Measurements from ENCODE around the gene LDLRAD1.

The LDLRAD1 gene

DNA sequence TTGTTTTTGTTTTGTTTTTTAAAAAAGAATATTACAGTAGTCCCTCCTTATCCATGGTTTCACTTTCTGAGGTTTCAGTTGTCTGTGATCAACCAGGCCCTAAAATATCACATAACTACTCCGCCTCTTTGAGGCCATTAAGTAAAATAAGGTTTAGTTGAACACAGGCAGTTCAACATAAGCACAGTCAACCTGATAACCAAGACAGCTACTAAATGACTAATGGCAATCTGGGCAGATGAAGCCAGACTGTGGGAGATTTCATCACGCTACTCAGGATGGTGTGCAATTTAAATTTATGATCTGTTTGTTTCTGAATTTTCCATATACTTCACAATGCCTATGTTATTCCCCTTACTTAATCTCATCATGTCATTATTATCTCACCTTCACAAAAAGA, 30.1 kb downstream of the LDLRAD1 start:
- H3K36me3 ChIP-seq (ENCODE audit: control insufficient read depth in 2 of 2, insufficient read depth in 1 of 2, low read length in 2 of 2), result no peaks in the 10 kb centered on the region
- no peak overlapping the region for H3K27ac ChIP-seq (ENCODE audit: extremely low read depth, low read depth, low read length)
- H3K4me1 ChIP-seq (ENCODE audit: control insufficient read depth, insufficient read depth, low read length), result no peaks in the 10 kb centered on the region
- CTCF ChIA-PET, result no interaction called here
- POLR2A ChIA-PET, result no interaction called here
- no peaks in the 10 kb centered on the region for H3K9me3 ChIP-seq (ENCODE audit: control insufficient read depth, insufficient read depth, low read depth, low read length)
- no peak overlapping the region for H3K4me3 ChIP-seq (ENCODE audit: low read depth, low read length)
- peak; percentile 33; the same call in 1 of the 2 replicates for TF ChIP-seq ZNF335 (tag by site-specific recombination; conservative IDR thresholded peaks at IDR 0.05)
- TF ChIP-seq, protein P1, sequence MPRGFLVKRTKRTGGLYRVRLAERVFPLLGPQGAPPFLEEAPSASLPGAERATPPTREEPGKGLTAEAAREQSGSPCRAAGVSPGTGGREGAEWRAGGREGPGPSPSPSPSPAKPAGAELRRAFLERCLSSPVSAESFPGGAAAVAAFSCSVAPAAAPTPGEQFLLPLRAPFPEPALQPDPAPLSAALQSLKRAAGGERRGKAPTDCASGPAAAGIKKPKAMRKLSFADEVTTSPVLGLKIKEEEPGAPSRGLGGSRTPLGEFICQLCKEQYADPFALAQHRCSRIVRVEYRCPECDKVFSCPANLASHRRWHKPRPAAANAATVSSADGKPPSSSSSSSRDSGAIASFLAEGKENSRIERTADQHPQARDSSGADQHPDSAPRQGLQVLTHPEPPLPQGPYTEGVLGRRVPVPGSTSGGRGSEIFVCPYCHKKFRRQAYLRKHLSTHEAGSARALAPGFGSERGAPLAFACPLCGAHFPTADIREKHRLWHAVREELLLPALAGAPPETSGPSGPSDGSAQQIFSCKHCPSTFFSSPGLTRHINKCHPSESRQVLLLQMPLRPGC (tag by site-specific recombination; IDR thresholded peaks at IDR 0.05), result no peak

DNA sequence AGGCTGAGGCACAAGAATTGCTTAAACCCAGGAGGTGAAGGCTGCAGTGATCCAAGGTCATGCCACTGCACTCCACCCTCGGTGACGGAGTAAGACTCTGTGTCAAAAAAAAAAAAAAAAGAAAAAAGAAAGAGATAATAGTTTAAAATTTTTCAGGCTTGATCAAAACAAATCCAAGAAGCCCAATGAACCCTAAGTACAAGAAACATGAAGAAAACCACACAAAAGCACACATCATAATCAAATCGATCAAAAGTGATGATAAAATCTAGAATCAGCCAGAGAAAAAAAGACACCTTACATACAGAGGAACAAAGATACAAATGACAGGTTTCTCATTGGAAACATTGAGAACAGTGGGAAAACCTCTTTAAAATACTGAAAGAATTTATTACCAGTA, 31.5 kb downstream of the LDLRAD1 start:
- CTCF ChIA-PET, result no interaction called here
- Histone ChIP-seq H3K4me1 (ENCODE audit: control insufficient read depth, insufficient read depth, low read length) (no peaks in the 10 kb centered on the region), H3K36me3 (ENCODE audit: control insufficient read depth in 2 of 2, insufficient read depth in 1 of 2, low read length in 2 of 2) (no peaks in the 10 kb centered on the region), H3K9me3 (ENCODE audit: control insufficient read depth, insufficient read depth, low read depth, low read length) (no peaks in the 10 kb centered on the region), H3K4me3 (ENCODE audit: low read depth, low read length) (no peak overlapping the region), H3K27ac (ENCODE audit: extremely low read depth, low read depth, low read length) (no peak overlapping the region)
- TF ChIP-seq ZNF791 (tag by site-specific recombination; IDR thresholded peaks at IDR 0.05) (no peak), WT1 (tag by site-specific recombination; IDR thresholded peaks at IDR 0.05) (no peak), ZNF530 (tag by site-specific recombination; IDR thresholded peaks at IDR 0.05; ENCODE audit: low read depth) (no peak), SP7 (tag by site-specific recombination; IDR thresholded peaks at IDR 0.05) (no peak), ZNF121 (tag by site-specific recombination; IDR thresholded peaks at IDR 0.05) (no peak), ZNF16 (tag by site-specific recombination; IDR thresholded peaks at IDR 0.05; ENCODE audit: low read depth) (no peak), ZNF155 (tag by site-specific recombination; IDR thresholded peaks at IDR 0.05) (no peak), ZNF311 (tag by site-specific recombination; IDR thresholded peaks at IDR 0.05; ENCODE audit: borderline replicate concordance) (no peak), ZNF843 (tag by site-specific recombination; IDR thresholded peaks at IDR 0.05) (no peak), KLF1 (tag by site-specific recombination; IDR thresholded peaks at IDR 0.05) (no peak), ZNF140 (tag by site-specific recombination; IDR thresholded peaks at IDR 0.05) (no peak), BCL11A (tag by site-specific recombination; IDR thresholded peaks at IDR 0.05; ENCODE audit: low read depth) (no peak), ZNF341 (tag by site-specific recombination; IDR thresholded peaks at IDR 0.05; ENCODE audit: low read depth) (no peak), ZNF335 (tag by site-specific recombination; conservative IDR thresholded peaks at IDR 0.05) (no peak), ZNF558 (tag by site-specific recombination; IDR thresholded peaks at IDR 0.05) (no peak), ZNF777 (tag by site-specific recombination; IDR thresholded peaks at IDR 0.05; ENCODE audit: borderline replicate concordance) (no peak), ZNF133 (tag by site-specific recombination; IDR thresholded peaks at IDR 0.05) (no peak)
- TF ChIP-seq, protein P2, sequence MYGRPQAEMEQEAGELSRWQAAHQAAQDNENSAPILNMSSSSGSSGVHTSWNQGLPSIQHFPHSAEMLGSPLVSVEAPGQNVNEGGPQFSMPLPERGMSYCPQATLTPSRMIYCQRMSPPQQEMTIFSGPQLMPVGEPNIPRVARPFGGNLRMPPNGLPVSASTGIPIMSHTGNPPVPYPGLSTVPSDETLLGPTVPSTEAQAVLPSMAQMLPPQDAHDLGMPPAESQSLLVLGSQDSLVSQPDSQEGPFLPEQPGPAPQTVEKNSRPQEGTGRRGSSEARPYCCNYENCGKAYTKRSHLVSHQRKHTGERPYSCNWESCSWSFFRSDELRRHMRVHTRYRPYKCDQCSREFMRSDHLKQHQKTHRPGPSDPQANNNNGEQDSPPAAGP (tag by site-specific recombination; IDR thresholded peaks at IDR 0.05), result no peak
- TF ChIP-seq, protein P3, sequence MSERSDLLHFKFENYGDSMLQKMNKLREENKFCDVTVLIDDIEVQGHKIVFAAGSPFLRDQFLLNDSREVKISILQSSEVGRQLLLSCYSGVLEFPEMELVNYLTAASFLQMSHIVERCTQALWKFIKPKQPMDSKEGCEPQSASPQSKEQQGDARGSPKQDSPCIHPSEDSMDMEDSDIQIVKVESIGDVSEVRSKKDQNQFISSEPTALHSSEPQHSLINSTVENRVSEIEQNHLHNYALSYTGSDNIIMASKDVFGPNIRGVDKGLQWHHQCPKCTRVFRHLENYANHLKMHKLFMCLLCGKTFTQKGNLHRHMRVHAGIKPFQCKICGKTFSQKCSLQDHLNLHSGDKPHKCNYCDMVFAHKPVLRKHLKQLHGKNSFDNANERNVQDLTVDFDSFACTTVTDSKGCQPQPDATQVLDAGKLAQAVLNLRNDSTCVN (tag by site-specific recombination; optimal IDR thresholded peaks at IDR 0.05), result no peak
- TF ChIP-seq, protein P4, sequence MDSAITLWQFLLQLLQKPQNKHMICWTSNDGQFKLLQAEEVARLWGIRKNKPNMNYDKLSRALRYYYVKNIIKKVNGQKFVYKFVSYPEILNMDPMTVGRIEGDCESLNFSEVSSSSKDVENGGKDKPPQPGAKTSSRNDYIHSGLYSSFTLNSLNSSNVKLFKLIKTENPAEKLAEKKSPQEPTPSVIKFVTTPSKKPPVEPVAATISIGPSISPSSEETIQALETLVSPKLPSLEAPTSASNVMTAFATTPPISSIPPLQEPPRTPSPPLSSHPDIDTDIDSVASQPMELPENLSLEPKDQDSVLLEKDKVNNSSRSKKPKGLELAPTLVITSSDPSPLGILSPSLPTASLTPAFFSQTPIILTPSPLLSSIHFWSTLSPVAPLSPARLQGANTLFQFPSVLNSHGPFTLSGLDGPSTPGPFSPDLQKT (IDR thresholded peaks at IDR 0.05; ENCODE audit: borderline replicate concordance, low read depth, low read length), result no peak
- POLR2A ChIA-PET, result no interaction called here

All from HEK293 (cell line).